Uterus (tissue), 2 donors: ENCODE data around the gene IQSEC3.

ENCODE experiments used
- CTCF ChIP-seq, 4 experiments: fragments of 200-600 bp in 2 of 4; fragments of 450-650 bp in 2 of 4; sonication (generic) in 2 of 4; IDR thresholded peaks; one replicate each; pipeline ENCODE4 v1.5.1; 2016 to 2019; ENCODE audit warnings: antibody characterized with exemption in 4 of 4, mild to moderate bottlenecking in 2 of 4, moderate library complexity in 1 of 4
- POLR2A ChIP-seq, 2 donors: fragments of 450-650 bp; IDR thresholded peaks; one replicate each; pipeline ENCODE4 v1.6.1; 2016; ENCODE audit warnings: antibody characterized with exemption in 2 of 2, mild to moderate bottlenecking in 1 of 2, moderate library complexity in 1 of 2

GRCh38 chr12:151579-151978 lies 85.0 kb downstream of the IQSEC3 start:
- no peak for TF ChIP-seq CTCF (IDR thresholded peaks at IDR 0.05)
- no peak for TF ChIP-seq POLR2A (IDR thresholded peaks at IDR 0.05)
